Measurements from ENCODE around the gene ILKAP. TPM values are rescaled to one million over a fixed set of nuclear protein-coding genes. Genes with fewer than 3 reads are reported as not detected.

ILKAP gene
- total RNA-seq, 1 experiment from 2014 or later, result 31.6 TPM

DNA sequence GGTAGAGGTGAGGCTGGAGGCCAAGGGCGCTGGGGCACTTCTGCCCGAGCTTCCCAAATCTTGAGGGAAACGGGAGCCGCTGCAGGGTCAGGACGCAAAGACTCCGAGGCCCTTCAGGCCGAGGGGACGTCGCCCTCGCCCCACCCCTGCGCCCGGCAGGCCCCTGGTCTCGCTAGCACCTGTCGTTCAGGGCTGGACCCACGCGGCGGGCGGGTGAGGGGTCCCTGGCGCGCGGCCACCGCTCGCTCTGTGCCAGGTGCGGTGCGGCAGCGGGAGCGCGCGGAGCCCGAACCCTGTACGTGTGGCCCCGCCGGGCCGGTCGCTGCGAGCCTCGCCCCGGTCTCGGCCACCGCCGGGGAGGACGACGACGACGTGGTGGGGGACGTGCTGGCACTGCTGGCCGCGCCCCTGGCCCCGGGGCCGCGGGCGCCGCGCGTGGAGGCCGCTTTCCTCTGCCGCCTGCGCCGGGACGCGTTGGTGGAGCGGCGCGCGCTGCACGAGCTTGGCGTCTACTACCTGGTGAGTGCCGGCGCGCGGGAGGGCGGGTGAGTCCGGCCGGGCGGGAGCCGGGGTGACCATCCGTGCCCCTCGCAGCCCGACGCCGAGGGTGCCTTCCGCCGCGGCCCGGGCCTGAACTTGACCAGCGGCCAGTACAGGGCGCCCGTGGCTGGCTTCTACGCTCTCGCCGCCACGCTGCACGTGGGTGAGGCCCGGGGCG, 39.9 kb downstream of the ILKAP start:
- CTCF ChIA-PET, result interaction anchor here (0.6 kb wide), 1 partner anchor 247 kb away, joined by 6 read pairs; no protein-coding TSS in a partner anchor
- TF ChIP-seq, protein P1, sequence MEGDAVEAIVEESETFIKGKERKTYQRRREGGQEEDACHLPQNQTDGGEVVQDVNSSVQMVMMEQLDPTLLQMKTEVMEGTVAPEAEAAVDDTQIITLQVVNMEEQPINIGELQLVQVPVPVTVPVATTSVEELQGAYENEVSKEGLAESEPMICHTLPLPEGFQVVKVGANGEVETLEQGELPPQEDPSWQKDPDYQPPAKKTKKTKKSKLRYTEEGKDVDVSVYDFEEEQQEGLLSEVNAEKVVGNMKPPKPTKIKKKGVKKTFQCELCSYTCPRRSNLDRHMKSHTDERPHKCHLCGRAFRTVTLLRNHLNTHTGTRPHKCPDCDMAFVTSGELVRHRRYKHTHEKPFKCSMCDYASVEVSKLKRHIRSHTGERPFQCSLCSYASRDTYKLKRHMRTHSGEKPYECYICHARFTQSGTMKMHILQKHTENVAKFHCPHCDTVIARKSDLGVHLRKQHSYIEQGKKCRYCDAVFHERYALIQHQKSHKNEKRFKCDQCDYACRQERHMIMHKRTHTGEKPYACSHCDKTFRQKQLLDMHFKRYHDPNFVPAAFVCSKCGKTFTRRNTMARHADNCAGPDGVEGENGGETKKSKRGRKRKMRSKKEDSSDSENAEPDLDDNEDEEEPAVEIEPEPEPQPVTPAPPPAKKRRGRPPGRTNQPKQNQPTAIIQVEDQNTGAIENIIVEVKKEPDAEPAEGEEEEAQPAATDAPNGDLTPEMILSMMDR (IDR thresholded peaks at IDR 0.05; ENCODE audit: insufficient read depth in 1 of 2, low read depth in 1 of 2, low read length in 1 of 2, severe bottlenecking in 1 of 2, unreplicated experiment in 1 of 2), result no peak
- Histone ChIP-seq H3K27me3 (replicated peaks; ENCODE audit: control insufficient read depth, insufficient read depth, low read length) (no peaks in the 10 kb centered on the region), H3K4me1 (no peaks in the 10 kb centered on the region), H3K36me3 (ENCODE audit: control insufficient read depth, insufficient read depth, low read length) (no peaks in the 10 kb centered on the region), H3K9me3 (no peaks in the 10 kb centered on the region), H3K4me3 (ENCODE audit: low read depth, low read length) (no peak overlapping the region)
- no TSS peak for BruUV-seq (replicated peaks)
- POLR2A ChIA-PET, result no interaction called here
- no peaks in the 10 kb centered on the region for H3K27me3 Mint-ChIP-seq (ENCODE audit: insufficient read depth, unreplicated experiment)
- no peaks in the 10 kb centered on the region for H3K36me3 Mint-ChIP-seq (ENCODE audit: insufficient read depth, unreplicated experiment)
- intact Hi-C loops (cut with micrococcal nuclease; ENCODE audit: unreplicated experiment), result no loop called here
- H3K9me3 Mint-ChIP-seq (ENCODE audit: unreplicated experiment), result no peaks in the 10 kb centered on the region
- no peak overlapping the region for H3K4me3 Mint-ChIP-seq (ENCODE audit: unreplicated experiment)
- H3K4me1 Mint-ChIP-seq (ENCODE audit: low read depth, unreplicated experiment), result no peaks in the 10 kb centered on the region
- no peak overlapping the region for H3K27ac Mint-ChIP-seq (ENCODE audit: unreplicated experiment)
- DNase-seq, result no peak

DNA sequence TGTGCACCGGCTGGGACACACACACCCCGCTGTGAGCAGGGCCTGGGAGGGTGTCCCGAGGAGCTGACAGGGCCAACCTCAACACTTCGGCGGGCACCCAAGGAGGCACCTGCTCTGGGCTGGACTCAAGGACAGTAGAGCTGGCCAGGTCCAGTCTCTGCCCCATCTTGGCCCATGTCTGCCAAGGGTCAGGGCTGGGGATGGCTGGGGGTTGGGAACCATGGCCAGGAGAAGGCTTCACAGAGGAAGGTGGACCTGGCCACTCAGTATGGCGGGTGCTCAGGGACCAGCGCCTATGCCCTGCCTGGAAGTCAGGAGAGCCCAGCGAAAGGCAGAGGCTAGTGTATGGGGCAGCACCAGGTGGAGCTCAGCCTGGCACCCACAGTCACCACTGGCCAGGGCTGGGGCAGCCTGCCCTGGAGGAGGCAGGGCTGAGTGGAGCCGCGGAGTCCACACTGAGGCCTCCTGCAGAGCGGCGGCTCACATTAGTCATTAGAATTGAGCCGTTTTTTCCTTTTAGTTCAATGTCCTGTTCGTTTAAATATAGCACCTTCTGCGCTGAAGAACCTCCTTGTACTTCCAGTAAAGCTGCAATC, 40.6 kb downstream of the ILKAP start:
- Mint-ChIP-seq H3K4me3 (ENCODE audit: unreplicated experiment) (no peak overlapping the region), H3K27me3 (ENCODE audit: insufficient read depth, unreplicated experiment) (no peaks in the 10 kb centered on the region), H3K9me3 (ENCODE audit: unreplicated experiment) (no peaks in the 10 kb centered on the region), H3K4me1 (ENCODE audit: low read depth, unreplicated experiment) (no peaks in the 10 kb centered on the region), H3K27ac (ENCODE audit: unreplicated experiment) (no peak overlapping the region), H3K36me3 (ENCODE audit: insufficient read depth, unreplicated experiment) (no peaks in the 10 kb centered on the region)
- Histone ChIP-seq H3K36me3 (ENCODE audit: control insufficient read depth, insufficient read depth, low read length) (no peaks in the 10 kb centered on the region), H3K4me1 (no peaks in the 10 kb centered on the region), H3K4me3 (ENCODE audit: low read depth, low read length) (no peak overlapping the region), H3K9me3 (no peaks in the 10 kb centered on the region), H3K27me3 (replicated peaks; ENCODE audit: control insufficient read depth, insufficient read depth, low read length) (no peaks in the 10 kb centered on the region)
- no peak for DNase-seq
- ChIA-PET CTCF (no interaction called here), POLR2A (no interaction called here)
- intact Hi-C loops (cut with micrococcal nuclease; ENCODE audit: unreplicated experiment), result no loop called here
- BruUV-seq (replicated peaks), result no TSS peak
- TF ChIP-seq, protein P1 (IDR thresholded peaks at IDR 0.05; ENCODE audit: insufficient read depth in 1 of 2, low read depth in 1 of 2, low read length in 1 of 2, severe bottlenecking in 1 of 2, unreplicated experiment in 1 of 2), result no peak

GRCh38 chr2:238162251-238162845, 41.1 kb downstream of the ILKAP start:
- no peak overlapping the region for H3K4me3 ChIP-seq (ENCODE audit: low read depth, low read length)
- H3K36me3 Mint-ChIP-seq (ENCODE audit: insufficient read depth, unreplicated experiment), result no peaks in the 10 kb centered on the region
- no peaks in the 10 kb centered on the region for H3K27me3 Mint-ChIP-seq (ENCODE audit: insufficient read depth, unreplicated experiment)
- no peaks in the 10 kb centered on the region for H3K4me1 Mint-ChIP-seq (ENCODE audit: low read depth, unreplicated experiment)
- no peaks in the 10 kb centered on the region for H3K27me3 ChIP-seq (replicated peaks; ENCODE audit: control insufficient read depth, insufficient read depth, low read length)
- CTCF ChIA-PET, result no interaction called here
- H3K36me3 ChIP-seq (ENCODE audit: control insufficient read depth, insufficient read depth, low read length), result no peaks in the 10 kb centered on the region
- H3K9me3 ChIP-seq, result no peaks in the 10 kb centered on the region
- H3K4me3 Mint-ChIP-seq (ENCODE audit: unreplicated experiment), result no peak overlapping the region
- H3K9me3 Mint-ChIP-seq (ENCODE audit: unreplicated experiment), result no peaks in the 10 kb centered on the region
- H3K4me1 ChIP-seq, result no peaks in the 10 kb centered on the region
- TF ChIP-seq, protein P1 (IDR thresholded peaks at IDR 0.05; ENCODE audit: insufficient read depth in 1 of 2, low read depth in 1 of 2, low read length in 1 of 2, severe bottlenecking in 1 of 2, unreplicated experiment in 1 of 2), result no peak
- intact Hi-C loops (cut with micrococcal nuclease; ENCODE audit: unreplicated experiment), result no loop called here
- POLR2A ChIA-PET, result no interaction called here
- no peak for DNase-seq
- no peak overlapping the region for H3K27ac Mint-ChIP-seq (ENCODE audit: unreplicated experiment)
- BruUV-seq (replicated peaks), result no TSS peak
